Mesendoderm (in vitro differentiated cells): ENCODE results near the gene RAB6B.

Experiments used
- DNase-seq: peaks from one replicate; pipeline ENCODE4 v3.0.0; 2013
- H2AK5ac ChIP-seq: 2 replicates; pipeline ENCODE4 v1.6.1; 2013; ENCODE audit warnings: low read length, inconsistent platforms
- H2BK120ac ChIP-seq: 2 replicates; pipeline ENCODE4 v1.6.1; 2013; ENCODE audit warnings: low read depth, mild to moderate bottlenecking, low read length, moderate library complexity, mixed read lengths
- H2BK15ac ChIP-seq: replicated peaks from 2 replicates; pipeline ENCODE4 v1.6.1; 2013; ENCODE audit warnings: low read depth, mild to moderate bottlenecking, moderate library complexity
- H2BK5ac ChIP-seq: 2 replicates; pipeline ENCODE4 v1.6.1; 2013; ENCODE audit warnings: low read length, inconsistent platforms
- H3K18ac ChIP-seq: 2 replicates; pipeline ENCODE4 v1.6.1; 2013; ENCODE audit warnings: mild to moderate bottlenecking, low read length, mixed read lengths
- H3K23ac ChIP-seq: one replicate; pipeline ENCODE4 v1.6.1; 2013; ENCODE audit warnings: low read length
- H3K27ac ChIP-seq: 2 replicates; pipeline ENCODE4 v1.5.1; 2013; ENCODE audit warnings: low read depth, mild to moderate bottlenecking, inconsistent platforms, low read length, moderate library complexity
- H3K27me3 ChIP-seq: 2 replicates; pipeline ENCODE4 v1.6.1; 2013; ENCODE audit warnings: low read length, control low read depth, mild to moderate bottlenecking, inconsistent platforms; ENCODE audit not compliant: insufficient read depth, poor library complexity
- H3K36me3 ChIP-seq: 2 replicates; pipeline ENCODE4 v1.6.1; 2013; ENCODE audit warnings: low read length, inconsistent platforms; ENCODE audit not compliant: control insufficient read depth, insufficient read depth
- H3K4ac ChIP-seq: one replicate; pipeline ENCODE4 v1.6.1; 2013; ENCODE audit warnings: low read depth, mild to moderate bottlenecking, low read length, moderate library complexity
- H3K4me1 ChIP-seq: 2 replicates; pipeline ENCODE4 v1.6.1; 2013; ENCODE audit warnings: low read depth, low read length, inconsistent platforms; ENCODE audit not compliant: control insufficient read depth
- H3K4me2 ChIP-seq: 2 replicates; pipeline ENCODE4 v1.6.1; 2013; ENCODE audit warnings: low read length
- H3K4me3 ChIP-seq: 2 replicates; pipeline ENCODE4 v1.5.1; 2013; ENCODE audit warnings: mild to moderate bottlenecking, low read length
- H3K56ac ChIP-seq: one replicate; pipeline ENCODE4 v1.6.1; 2013; ENCODE audit warnings: low read length
- H3K79me1 ChIP-seq: 2 replicates; pipeline ENCODE4 v1.6.1; 2013; ENCODE audit warnings: low read length, inconsistent platforms
- H3K79me2 ChIP-seq: 2 replicates; pipeline ENCODE4 v1.6.1; 2013; ENCODE audit warnings: mild to moderate bottlenecking, low read length; ENCODE audit not compliant: control insufficient read depth, insufficient read depth
- H3K9ac ChIP-seq: 2 replicates; pipeline ENCODE4 v1.6.1; 2013; ENCODE audit warnings: low read length, inconsistent platforms
- H4K5ac ChIP-seq: one replicate; pipeline ENCODE4 v1.6.1; 2013; ENCODE audit warnings: low read length
- H4K8ac ChIP-seq: one replicate; pipeline ENCODE4 v1.6.1; 2013; ENCODE audit warnings: low read depth, mild to moderate bottlenecking, control low read depth, low read length, moderate library complexity
- WGBS: extraction: QIAGEN DNeasy Blood & Tissue Kit; methylation state at CpG from one replicate; pipeline ENCODE4 v1.1.7; 2013; ENCODE audit warnings: low lambda C conversion rate, missing lambda C conversion rate; ENCODE audit not compliant: insufficient coverage; ENCODE audit errors: extremely low coverage; 5-methylcytosine and 5-hydroxymethylcytosine counted together

Gene RAB6B

GRCh38 chr3:133799794-133800585 is 95.7 kb downstream of the RAB6B start:
- Histone ChIP-seq H3K56ac (no peak overlapping the region), H2BK120ac (no peak overlapping the region), H3K79me1 (no peaks in the 10 kb centered on the region), H3K18ac (no peak overlapping the region), H3K79me2 (no peaks in the 10 kb centered on the region), H2AK5ac (no peak overlapping the region), H4K8ac (no peak overlapping the region), H3K4ac (no peak overlapping the region), H3K4me3 (no peak overlapping the region), H3K23ac (no peak overlapping the region), H3K27ac (no peak overlapping the region), H4K5ac (no peak overlapping the region), H3K4me1 (no peaks in the 10 kb centered on the region), H2BK15ac (no peak overlapping the region), H3K36me3 (no peaks in the 10 kb centered on the region), H3K4me2 (no peak overlapping the region), H2BK5ac (no peak overlapping the region), H3K9ac (no peak overlapping the region), H3K27me3 (no peaks in the 10 kb centered on the region)
- WGBS: no CpG with 5 or more reads among the region's 7 CpGs
- DNase-seq: no peak

GRCh38 chr3:133797396-133798105 is 98.1 kb downstream of the RAB6B start:
- Histone ChIP-seq H2AK5ac (no peak overlapping the region), H3K27ac (no peak overlapping the region), H3K9ac (no peak overlapping the region), H3K56ac (no peak overlapping the region), H4K8ac (no peak overlapping the region), H3K4ac (no peak overlapping the region), H4K5ac (no peak overlapping the region), H3K4me1 (no peaks in the 10 kb centered on the region), H3K36me3 (no peaks in the 10 kb centered on the region), H2BK15ac (no peak overlapping the region), H2BK120ac (no peak overlapping the region), H3K4me2 (no peak overlapping the region), H3K79me2 (no peaks in the 10 kb centered on the region), H3K27me3 (no peaks in the 10 kb centered on the region), H3K79me1 (no peaks in the 10 kb centered on the region), H3K4me3 (no peak overlapping the region), H3K18ac (no peak overlapping the region), H2BK5ac (no peak overlapping the region), H3K23ac (no peak overlapping the region)
- no CpG with 5 or more reads among the region's 3 CpGs for WGBS
- DNase-seq: peak; percentile 41

GRCh38 chr3:133792171-133792763 is 103.4 kb downstream of the RAB6B start:
- Histone ChIP-seq H3K27me3 (no peaks in the 10 kb centered on the region), H3K36me3 (no peaks in the 10 kb centered on the region), H3K4me1 (no peaks in the 10 kb centered on the region), H2AK5ac (no peak overlapping the region), H2BK15ac (no peak overlapping the region), H3K79me1 (no peaks in the 10 kb centered on the region), H2BK120ac (no peak overlapping the region), H3K4ac (no peak overlapping the region), H3K23ac (no peak overlapping the region), H3K4me3 (no peak overlapping the region), H3K79me2 (no peaks in the 10 kb centered on the region), H3K56ac (no peak overlapping the region), H3K18ac (no peak overlapping the region), H2BK5ac (no peak overlapping the region), H3K4me2 (no peak overlapping the region), H3K9ac (no peak overlapping the region), H3K27ac (no peak overlapping the region), H4K8ac (no peak overlapping the region), H4K5ac (no peak overlapping the region)
- WGBS: 100% methylated on average over 4 of the region's 9 CpGs
- DNase-seq: peak; percentile 67

- no peak overlapping the region for H3K56ac ChIP-seq
These were observed 107.7 kb downstream of the RAB6B start for GRCh38 chr3:133788024-133788423.

GRCh38 chr3:133783762-133784161 is 111.9 kb downstream of the RAB6B start:
- H4K5ac ChIP-seq: no peak overlapping the region
- H3K56ac ChIP-seq: no peak overlapping the region
- no peak overlapping the region for H3K4ac ChIP-seq
- H2BK5ac ChIP-seq: no peak overlapping the region
- H3K27me3 ChIP-seq: no peaks in the 10 kb centered on the region
- H3K4me2 ChIP-seq: no peak overlapping the region
- no peaks in the 10 kb centered on the region for H3K4me1 ChIP-seq
- H4K8ac ChIP-seq: no peak overlapping the region
- no peak for DNase-seq
- H2AK5ac ChIP-seq: no peak overlapping the region
- H3K23ac ChIP-seq: no peak overlapping the region
- H3K79me1 ChIP-seq: no peaks in the 10 kb centered on the region
- H3K36me3 ChIP-seq: no peaks in the 10 kb centered on the region
- no peak overlapping the region for H2BK15ac ChIP-seq
- WGBS: no CpG with 5 or more reads among the region's 32 CpGs
- H3K79me2 ChIP-seq: no peaks in the 10 kb centered on the region
- no peak overlapping the region for H3K9ac ChIP-seq
- H2BK120ac ChIP-seq: no peak overlapping the region
- no peak overlapping the region for H3K4me3 ChIP-seq
- no peak overlapping the region for H3K18ac ChIP-seq
- no peak overlapping the region for H3K27ac ChIP-seq

More at GRCh38 chr3:133788024-133788423, 107.7 kb downstream of the RAB6B start:
- Histone ChIP-seq H3K9ac (no peak overlapping the region), H3K36me3 (no peaks in the 10 kb centered on the region), H3K4me1 (no peaks in the 10 kb centered on the region), H3K27me3 (no peaks in the 10 kb centered on the region), H3K4ac (no peak overlapping the region), H3K79me2 (no peaks in the 10 kb centered on the region), H3K18ac (no peak overlapping the region), H4K8ac (no peak overlapping the region), H4K5ac (no peak overlapping the region), H2AK5ac (no peak overlapping the region), H2BK15ac (no peak overlapping the region), H2BK5ac (no peak overlapping the region), H3K23ac (no peak overlapping the region), H3K4me3 (no peak overlapping the region), H3K27ac (no peak overlapping the region), H2BK120ac (no peak overlapping the region), H3K4me2 (no peak overlapping the region), H3K79me1 (no peaks in the 10 kb centered on the region)
- WGBS: no CpG with 5 or more reads among the region's 2 CpGs
- no peak for DNase-seq
